ENCODE data around the gene TP53I3.
"Not testable (repeated sequence)": the region's sequence is repeated elsewhere in the genome, so short reads cannot be mapped to it uniquely, and the experiment has no call there.

Gene TP53I3

GRCh38 chr2:24121469-24121868, 36.8 kb upstream of the TP53I3 start:
- TF ChIP-seq, protein P1, sequence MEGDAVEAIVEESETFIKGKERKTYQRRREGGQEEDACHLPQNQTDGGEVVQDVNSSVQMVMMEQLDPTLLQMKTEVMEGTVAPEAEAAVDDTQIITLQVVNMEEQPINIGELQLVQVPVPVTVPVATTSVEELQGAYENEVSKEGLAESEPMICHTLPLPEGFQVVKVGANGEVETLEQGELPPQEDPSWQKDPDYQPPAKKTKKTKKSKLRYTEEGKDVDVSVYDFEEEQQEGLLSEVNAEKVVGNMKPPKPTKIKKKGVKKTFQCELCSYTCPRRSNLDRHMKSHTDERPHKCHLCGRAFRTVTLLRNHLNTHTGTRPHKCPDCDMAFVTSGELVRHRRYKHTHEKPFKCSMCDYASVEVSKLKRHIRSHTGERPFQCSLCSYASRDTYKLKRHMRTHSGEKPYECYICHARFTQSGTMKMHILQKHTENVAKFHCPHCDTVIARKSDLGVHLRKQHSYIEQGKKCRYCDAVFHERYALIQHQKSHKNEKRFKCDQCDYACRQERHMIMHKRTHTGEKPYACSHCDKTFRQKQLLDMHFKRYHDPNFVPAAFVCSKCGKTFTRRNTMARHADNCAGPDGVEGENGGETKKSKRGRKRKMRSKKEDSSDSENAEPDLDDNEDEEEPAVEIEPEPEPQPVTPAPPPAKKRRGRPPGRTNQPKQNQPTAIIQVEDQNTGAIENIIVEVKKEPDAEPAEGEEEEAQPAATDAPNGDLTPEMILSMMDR (IDR thresholded peaks at IDR 0.05), result no peak
- no peak for TF ChIP-seq ZFX (IDR thresholded peaks at IDR 0.05; ENCODE audit: borderline replicate concordance)
- H3K27ac ChIP-seq, result no peak overlapping the region

- no peak for TF ChIP-seq ZFX (IDR thresholded peaks at IDR 0.05; ENCODE audit: borderline replicate concordance)
- TF ChIP-seq, protein P1 (IDR thresholded peaks at IDR 0.05), result no peak
- H3K27ac ChIP-seq, result no peak overlapping the region
These were observed 36.4 kb upstream of the TP53I3 start for GRCh38 chr2:24121066-24121465.

GRCh38 chr2:24117902-24118301, 33.3 kb upstream of the TP53I3 start:
- H3K27ac ChIP-seq, result no peak overlapping the region
- TF ChIP-seq, protein P1 (IDR thresholded peaks at IDR 0.05), result no peak
- TF ChIP-seq ZFX (IDR thresholded peaks at IDR 0.05; ENCODE audit: borderline replicate concordance), result no peak

DNA sequence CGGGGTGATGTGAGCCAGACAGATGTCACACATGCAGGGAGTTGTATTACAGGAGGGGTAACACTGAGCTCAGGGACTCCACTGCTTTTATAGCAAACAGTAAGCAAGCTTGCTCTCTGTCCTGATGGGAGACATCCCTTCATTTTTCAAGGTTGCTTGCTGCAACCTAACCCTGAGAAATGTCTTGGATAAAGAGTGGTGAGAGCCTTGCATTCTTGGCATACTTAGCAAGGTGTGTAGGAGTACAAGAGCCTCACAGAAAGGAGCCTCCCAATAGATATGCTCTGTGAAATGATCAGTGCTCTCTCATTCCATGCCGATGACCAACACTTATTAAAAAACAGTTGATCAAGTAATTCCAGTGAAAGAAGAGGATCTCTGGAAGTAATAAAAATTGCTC, 30.4 kb upstream of the TP53I3 start:
- H3K27ac ChIP-seq, result no peak overlapping the region

GRCh38 chr2:24111407-24111901, 26.8 kb upstream of the TP53I3 start:
- no peak overlapping the region for H3K27ac ChIP-seq
- TF ChIP-seq, protein P1 (IDR thresholded peaks at IDR 0.05), result no peak
- TF ChIP-seq ZFX (IDR thresholded peaks at IDR 0.05; ENCODE audit: borderline replicate concordance), result no peak

More for the DNA sequence above, 30.4 kb upstream of the TP53I3 start:
- TF ChIP-seq ZFX (IDR thresholded peaks at IDR 0.05; ENCODE audit: borderline replicate concordance), result no peak
- TF ChIP-seq, protein P1 (IDR thresholded peaks at IDR 0.05), result no peak

GRCh38 chr2:24110660-24111303, 26.1 kb upstream of the TP53I3 start:
- TF ChIP-seq, protein P1 (IDR thresholded peaks at IDR 0.05), result no peak
- no peak for TF ChIP-seq ZFX (IDR thresholded peaks at IDR 0.05; ENCODE audit: borderline replicate concordance)
- H3K27ac ChIP-seq, result no peak overlapping the region

DNA sequence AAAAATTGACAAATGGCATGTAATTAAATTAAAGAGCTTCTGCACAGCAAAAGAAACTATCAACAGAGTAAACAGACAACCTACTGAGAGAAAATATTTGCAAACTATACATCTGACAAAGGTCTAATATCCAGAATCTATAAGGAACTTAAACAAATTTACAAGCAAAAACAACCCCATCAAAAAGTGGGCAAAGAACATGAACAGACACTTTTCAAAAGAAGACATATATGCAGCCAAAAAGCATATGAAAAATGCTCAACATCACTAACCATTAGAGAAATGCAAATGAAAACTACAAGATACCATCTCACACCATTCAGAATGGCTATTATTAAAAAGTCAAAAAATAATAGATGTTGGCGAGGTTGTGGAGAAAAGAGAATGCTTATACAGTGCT, 24.8 kb upstream of the TP53I3 start:
- not testable (repeated sequence) for H3K27ac ChIP-seq

- TF ChIP-seq ZFX (IDR thresholded peaks at IDR 0.05; ENCODE audit: borderline replicate concordance), result no peak
- TF ChIP-seq, protein P1 (IDR thresholded peaks at IDR 0.05), result no peak
- H3K27ac ChIP-seq, result no peak overlapping the region
These were observed 22.7 kb upstream of the TP53I3 start for GRCh38 chr2:24107336-24107735.
